COLO668 (cell line): ENCODE measurements around the gene CDYL.

Experiments used
- DNase-seq: peaks from one replicate; lab custom pipeline; 2025; ENCODE audit not compliant: unreplicated experiment; lab: John Stamatoyannopoulos, UW

CDYL gene

GRCh38 chr6:4905826-4906225 lies 129.6 kb downstream of the CDYL start:
- no peak for DNase-seq

DNA sequence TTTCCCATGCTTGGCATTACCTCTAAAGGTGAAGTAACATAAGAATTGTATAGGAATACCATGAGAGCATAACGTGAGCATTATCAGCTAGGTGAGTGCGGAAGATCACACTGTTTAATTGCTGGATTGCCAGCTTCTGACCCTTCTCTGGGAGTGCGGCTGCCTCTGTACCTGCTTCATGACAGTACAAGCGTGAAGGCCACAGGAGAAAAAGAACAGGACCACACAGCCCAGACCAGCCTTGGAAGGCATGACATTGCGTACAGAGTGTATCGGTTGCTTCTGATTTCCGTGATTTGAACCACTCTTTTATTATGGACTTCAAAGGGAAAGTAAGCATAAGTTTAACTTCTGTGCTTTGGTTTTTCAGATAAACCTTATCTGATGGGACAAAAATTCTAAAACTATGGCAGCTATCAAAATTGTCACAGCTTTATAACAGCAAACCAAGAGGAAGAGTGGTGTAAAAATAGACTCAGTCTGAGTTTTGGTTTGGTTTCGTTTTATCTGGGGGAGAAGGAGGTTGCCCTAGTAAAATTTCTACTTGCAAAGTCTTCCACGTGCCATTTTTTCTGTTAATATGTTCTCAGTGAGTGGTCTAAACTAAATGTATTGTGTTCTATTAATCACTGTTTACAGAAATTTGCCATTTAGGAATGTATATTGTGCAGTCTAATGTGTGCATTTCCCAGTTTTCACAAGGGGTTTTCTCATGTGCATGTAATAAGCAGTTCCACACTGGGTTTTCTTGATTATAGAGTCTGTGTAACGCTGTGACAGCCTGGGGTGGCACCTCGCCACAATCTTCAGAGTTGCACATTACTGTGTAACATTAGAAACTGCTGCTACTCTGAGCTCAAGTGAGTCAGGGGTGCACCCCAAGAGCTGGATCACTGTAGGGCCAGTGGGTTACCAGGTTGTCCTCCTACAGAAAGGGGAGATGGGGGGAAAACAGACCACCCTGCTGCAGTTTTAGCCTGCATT lies 130.4 kb downstream of the CDYL start:
- no peak for DNase-seq

- DNase-seq: no peak
Observed at GRCh38 chr6:4907602-4908001, 131.4 kb downstream of the CDYL start.

GRCh38 chr6:4908062-4908461 lies 131.9 kb downstream of the CDYL start:
- no peak for DNase-seq

GRCh38 chr6:4909063-4909706 lies 133.0 kb downstream of the CDYL start:
- DNase-seq: no peak

- DNase-seq: peak; percentile 11
Observed at GRCh38 chr6:4910037-4910760, 134.0 kb downstream of the CDYL start.

DNA sequence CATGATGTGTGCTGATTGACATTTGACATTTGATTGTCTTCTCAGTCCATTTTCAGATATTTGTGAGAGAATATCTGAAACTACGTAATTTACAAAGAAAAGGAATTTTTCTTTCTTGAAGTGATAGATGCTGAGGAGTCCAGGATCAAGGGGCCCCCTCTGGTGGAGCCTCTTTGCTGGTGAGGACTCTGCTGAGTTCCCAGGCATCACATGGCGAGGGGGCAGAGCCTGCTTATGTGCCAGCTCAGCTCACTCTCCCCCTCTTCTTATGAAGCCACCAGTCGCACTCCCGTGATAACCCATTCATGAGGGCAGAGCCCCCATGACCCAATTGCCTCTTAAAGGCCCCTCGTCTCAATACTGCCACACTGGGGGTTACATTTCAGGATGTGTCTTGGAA lies 136.4 kb downstream of the CDYL start:
- no peak for DNase-seq

- DNase-seq: no peak
Observed at GRCh38 chr6:4913705-4914419, 137.7 kb downstream of the CDYL start.

- DNase-seq: no peak
Observed at GRCh38 chr6:4914420-4915159, 138.4 kb downstream of the CDYL start.

DNA sequence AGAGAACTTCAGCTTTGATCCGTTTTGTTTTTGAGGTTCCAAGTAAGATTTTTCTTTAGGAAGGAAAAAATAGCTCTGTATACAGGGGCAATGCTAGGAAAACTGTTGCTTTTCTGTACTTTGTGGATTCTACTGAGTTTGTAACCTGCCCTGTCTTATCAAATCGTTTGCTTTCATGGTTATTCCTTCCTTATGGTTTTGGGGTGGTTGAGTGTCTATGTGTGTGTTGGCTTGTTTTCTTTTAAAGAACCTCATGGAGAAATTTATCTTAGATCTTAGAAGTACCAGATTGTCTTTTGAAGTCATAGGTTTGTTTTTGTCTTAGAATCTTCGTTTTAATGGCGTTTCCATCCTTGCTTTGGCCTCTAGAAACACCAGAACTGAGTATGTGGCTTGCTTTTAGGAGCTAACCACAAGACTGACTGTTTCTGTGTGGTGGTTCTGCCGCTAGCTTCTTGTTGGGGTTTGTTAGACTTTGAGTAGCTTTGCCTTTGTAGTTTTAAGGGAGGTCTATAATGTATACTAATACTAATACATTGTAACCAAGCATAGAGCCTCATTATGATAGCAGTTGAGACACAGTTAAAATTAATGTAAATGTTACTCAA lies 140.9 kb downstream of the CDYL start:
- no peak for DNase-seq

DNA sequence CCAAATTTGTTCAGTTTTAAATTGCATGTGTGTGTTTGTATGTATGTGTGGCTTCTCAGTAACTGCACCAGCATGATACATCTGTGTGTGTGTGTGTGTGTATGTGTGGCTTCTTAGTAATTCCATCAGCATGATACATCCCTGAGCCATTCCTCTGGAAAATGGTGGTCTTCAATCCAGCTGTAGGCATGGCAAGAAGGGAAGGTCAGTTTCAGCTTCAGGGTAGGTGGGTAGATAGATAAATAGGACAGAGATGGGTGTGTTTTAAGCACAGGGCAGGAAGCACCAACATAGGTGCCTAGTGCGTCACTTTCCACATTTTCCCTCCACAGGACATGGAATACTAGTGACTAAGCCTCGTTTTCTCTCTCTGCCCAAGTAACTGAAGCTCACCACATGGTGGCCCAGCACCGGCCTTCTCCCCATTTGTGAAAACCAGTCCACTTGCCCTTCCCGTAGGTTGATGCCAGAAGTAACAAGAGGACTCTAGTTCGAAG lies 144.8 kb downstream of the CDYL start:
- no peak for DNase-seq

- no peak for DNase-seq
Observed at GRCh38 chr6:4922488-4923037, 146.4 kb downstream of the CDYL start.

DNA sequence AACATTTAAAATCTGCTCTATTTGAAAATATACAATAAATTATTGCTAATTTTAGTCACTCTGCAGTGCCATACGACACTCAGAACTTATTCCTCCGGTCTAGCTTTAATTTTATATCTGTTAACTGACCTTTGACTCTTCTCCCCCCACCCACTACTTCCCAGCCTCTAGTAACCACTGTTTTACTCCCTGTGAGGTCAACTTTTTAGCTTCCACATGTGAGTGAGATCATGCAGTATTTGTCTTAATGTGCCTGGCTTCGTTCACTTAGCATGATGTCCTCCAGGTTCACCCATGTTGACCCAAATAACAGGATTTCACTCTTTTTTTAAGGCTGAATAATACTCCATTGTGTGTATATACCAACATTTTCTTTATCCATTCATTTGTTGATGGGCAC lies 146.9 kb downstream of the CDYL start:
- no peak for DNase-seq

- no peak for DNase-seq
Observed at GRCh38 chr6:4924661-4925271, 148.6 kb downstream of the CDYL start.

GRCh38 chr6:4925580-4925979 lies 149.4 kb downstream of the CDYL start:
- DNase-seq: no peak

DNA sequence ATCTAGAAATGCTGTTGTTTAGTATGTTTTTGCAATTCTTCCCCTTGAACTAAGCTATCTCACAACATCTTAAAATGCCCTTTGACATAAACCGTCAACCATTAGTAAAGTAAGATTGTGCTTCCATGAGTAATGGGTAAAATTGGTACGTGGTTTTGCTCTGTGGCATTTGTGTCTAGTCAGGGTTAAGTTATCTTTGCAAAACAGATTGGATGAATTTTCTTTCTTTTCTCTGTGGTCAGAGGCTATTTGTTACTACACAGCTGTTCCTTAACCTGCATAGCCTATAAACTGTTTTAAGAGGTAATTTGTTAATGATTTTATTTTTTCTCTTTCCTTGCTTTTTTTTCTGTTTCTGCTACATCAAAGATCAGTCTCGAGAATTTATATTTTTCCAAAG lies 152.2 kb downstream of the CDYL start:
- DNase-seq: no peak

DNA sequence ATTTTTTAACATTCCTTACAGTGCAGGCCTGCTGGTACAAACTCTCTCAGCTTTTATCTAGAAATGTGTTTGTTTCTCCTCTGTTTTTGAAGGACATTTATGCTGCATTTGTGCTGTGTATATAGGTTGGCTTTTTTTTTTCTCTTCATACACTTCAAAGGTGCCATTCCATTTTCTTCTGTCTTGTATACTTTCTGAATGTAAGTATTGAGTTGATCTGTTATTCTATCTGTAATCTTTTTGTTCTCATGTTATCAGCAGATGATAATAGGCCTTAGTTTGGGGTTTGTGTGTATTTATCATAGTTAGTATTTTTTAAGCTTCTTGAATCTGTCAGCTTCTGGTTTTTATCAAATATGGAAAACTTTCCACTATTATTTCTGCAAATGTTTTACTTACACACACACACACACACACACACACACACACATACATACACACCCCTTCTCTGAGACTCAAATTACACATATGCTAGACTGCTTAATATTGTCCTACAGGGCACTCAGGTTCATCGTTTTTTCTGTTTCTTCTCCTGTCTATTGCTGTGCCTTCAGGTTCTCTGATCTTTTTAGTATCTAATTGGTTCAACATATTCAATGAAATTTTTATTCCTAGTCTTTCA lies 153.0 kb downstream of the CDYL start:
- no peak for DNase-seq

DNA sequence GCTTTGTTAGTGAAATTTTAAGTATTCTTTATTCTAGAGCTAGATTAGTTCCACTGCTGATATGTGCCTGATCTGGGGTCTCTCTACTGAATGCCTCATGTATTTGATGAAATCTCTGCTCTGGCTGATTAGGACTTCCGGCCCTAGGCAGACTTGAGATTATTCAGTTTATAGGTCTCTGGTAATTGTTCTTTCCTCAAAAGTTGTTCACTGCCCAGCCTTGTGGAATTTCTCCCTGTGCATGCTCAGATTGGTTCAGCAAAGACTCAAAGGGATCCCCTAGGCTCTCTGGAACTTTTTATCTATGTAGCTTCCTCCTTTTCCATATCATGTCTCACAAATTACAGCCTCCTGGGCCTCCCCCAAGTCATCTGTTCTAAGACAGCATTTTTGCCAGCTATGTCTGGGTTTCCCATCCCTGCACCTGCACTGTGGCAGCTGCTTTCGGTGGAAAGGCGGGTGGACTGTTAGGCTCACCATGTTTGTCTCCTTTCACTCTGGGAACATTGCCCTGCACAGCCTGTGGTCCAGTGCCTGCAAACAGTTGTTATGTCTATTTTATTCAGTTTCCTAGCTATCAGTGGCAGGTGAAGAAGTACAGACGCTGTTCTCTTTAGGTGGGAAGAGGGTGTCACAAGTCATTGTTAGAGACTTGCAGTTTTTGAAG lies 154.0 kb downstream of the CDYL start:
- no peak for DNase-seq
